ENCODE data around the gene ZAP70.

Gene ZAP70

GRCh38 chr2:97739020-97739892, 25.9 kb downstream of the ZAP70 start:
- no peak overlapping the region for H3K4me3 ChIP-seq (ENCODE audit: low read length)
- no peak for TF ChIP-seq ZNF274 (IDR thresholded peaks at IDR 0.05; ENCODE audit: low read depth, low read length)

- H3K4me3 ChIP-seq (ENCODE audit: low read length): no peak overlapping the region
- no peak for TF ChIP-seq ZNF274 (IDR thresholded peaks at IDR 0.05; ENCODE audit: low read depth, low read length)
Measured at GRCh38 chr2:97739893-97740245, 26.5 kb downstream of the ZAP70 start.

GRCh38 chr2:97740590-97741182, 27.3 kb downstream of the ZAP70 start:
- H3K4me3 ChIP-seq (ENCODE audit: low read length): no peak overlapping the region
- no peak for TF ChIP-seq ZNF274 (IDR thresholded peaks at IDR 0.05; ENCODE audit: low read depth, low read length)

- no peak for TF ChIP-seq ZNF274 (IDR thresholded peaks at IDR 0.05; ENCODE audit: low read depth, low read length)
- H3K4me3 ChIP-seq (ENCODE audit: low read length): no peak overlapping the region
Measured at GRCh38 chr2:97741251-97741650, 27.9 kb downstream of the ZAP70 start.

GRCh38 chr2:97741686-97742085, 28.3 kb downstream of the ZAP70 start:
- TF ChIP-seq ZNF274 (IDR thresholded peaks at IDR 0.05; ENCODE audit: low read depth, low read length): no peak
- no peak overlapping the region for H3K4me3 ChIP-seq (ENCODE audit: low read length)

- TF ChIP-seq ZNF274 (IDR thresholded peaks at IDR 0.05; ENCODE audit: low read depth, low read length): no peak
- no peak overlapping the region for H3K4me3 ChIP-seq (ENCODE audit: low read length)
Measured at GRCh38 chr2:97742381-97742847, 29.0 kb downstream of the ZAP70 start.

GRCh38 chr2:97743913-97744312, 30.5 kb downstream of the ZAP70 start:
- no peak for TF ChIP-seq ZNF274 (IDR thresholded peaks at IDR 0.05; ENCODE audit: low read depth, low read length)
- no peak overlapping the region for H3K4me3 ChIP-seq (ENCODE audit: low read length)

- no peak overlapping the region for H3K4me3 ChIP-seq (ENCODE audit: low read length)
- no peak for TF ChIP-seq ZNF274 (IDR thresholded peaks at IDR 0.05; ENCODE audit: low read depth, low read length)
Measured at GRCh38 chr2:97745474-97746174, 32.2 kb downstream of the ZAP70 start.

- no peak overlapping the region for H3K4me3 ChIP-seq (ENCODE audit: low read length)
- no peak for TF ChIP-seq ZNF274 (IDR thresholded peaks at IDR 0.05; ENCODE audit: low read depth, low read length)
Measured at GRCh38 chr2:97747285-97747684, 33.9 kb downstream of the ZAP70 start.

GRCh38 chr2:97747716-97748115, 34.3 kb downstream of the ZAP70 start:
- H3K4me3 ChIP-seq (ENCODE audit: low read length): no peak overlapping the region
- no peak for TF ChIP-seq ZNF274 (IDR thresholded peaks at IDR 0.05; ENCODE audit: low read depth, low read length)

GRCh38 chr2:97749581-97749980, 36.2 kb downstream of the ZAP70 start:
- no peak for TF ChIP-seq ZNF274 (IDR thresholded peaks at IDR 0.05; ENCODE audit: low read depth, low read length)
- no peak overlapping the region for H3K4me3 ChIP-seq (ENCODE audit: low read length)

- TF ChIP-seq ZNF274 (IDR thresholded peaks at IDR 0.05; ENCODE audit: low read depth, low read length): no peak
- H3K4me3 ChIP-seq (ENCODE audit: low read length): no peak overlapping the region
Measured at GRCh38 chr2:97750017-97750416, 36.6 kb downstream of the ZAP70 start.

- TF ChIP-seq ZNF274 (IDR thresholded peaks at IDR 0.05; ENCODE audit: low read depth, low read length): no peak
- H3K4me3 ChIP-seq (ENCODE audit: low read length): no peak overlapping the region
Measured at GRCh38 chr2:97751752-97752151, 38.4 kb downstream of the ZAP70 start.
